Neuronal stem cell (in vitro differentiated cells): ENCODE results near the gene FAM120AOS.

Experiments
- DNase-seq: peaks from one replicate; pipeline ENCODE4 v3.0.0-alpha.2; 2013; ENCODE audit warnings: low spot score
- H2AFZ ChIP-seq: one replicate; pipeline ENCODE4 v1.6.1; 2013; ENCODE audit warnings: mild to moderate bottlenecking, low read length, inconsistent platforms
- H2AK5ac ChIP-seq: 2 replicates; pipeline ENCODE4 v1.6.1; 2013; ENCODE audit warnings: low read depth, mild to moderate bottlenecking, inconsistent platforms, low read length, moderate library complexity, mixed read lengths
- H2BK120ac ChIP-seq: 2 replicates; pipeline ENCODE4 v1.6.1; 2013; ENCODE audit warnings: low read depth, mild to moderate bottlenecking, inconsistent platforms, low read length, moderate library complexity, mixed read lengths
- H2BK12ac ChIP-seq: one replicate; pipeline ENCODE4 v1.6.1; 2013; ENCODE audit warnings: low read length, inconsistent platforms
- H2BK15ac ChIP-seq: 2 replicates; pipeline ENCODE4 v1.6.1; 2013; ENCODE audit warnings: mild to moderate bottlenecking, low read length, inconsistent platforms, mixed read lengths
- H2BK5ac ChIP-seq: one replicate; pipeline ENCODE4 v1.6.1; 2013; ENCODE audit warnings: inconsistent platforms, mild to moderate bottlenecking, low read length, moderate library complexity
- H3K14ac ChIP-seq: one replicate; pipeline ENCODE4 v1.6.1; 2013; ENCODE audit warnings: low read length, inconsistent platforms
- H3K18ac ChIP-seq: 2 replicates; pipeline ENCODE4 v1.6.1; 2013; ENCODE audit warnings: low read length, inconsistent platforms
- H3K23ac ChIP-seq: 2 replicates; pipeline ENCODE4 v1.6.1; 2013; ENCODE audit warnings: low read depth, mild to moderate bottlenecking, mixed read lengths, low read length, inconsistent platforms; ENCODE audit not compliant: poor library complexity
- H3K27ac ChIP-seq: replicated peaks from 3 replicates; pipeline ENCODE4 v1.5.1; 2013; ENCODE audit warnings: low read length, inconsistent platforms
- H3K27me3 ChIP-seq, 3 experiments: 2 replicates each; pipeline ENCODE4 v1.6.1; 2013; ENCODE audit warnings: low read length in 3 of 3, mild to moderate bottlenecking in 2 of 3, inconsistent platforms in 1 of 3, low read depth in 1 of 3, mixed read lengths in 1 of 3, moderate library complexity in 1 of 3; ENCODE audit not compliant: control insufficient read depth in 3 of 3, insufficient read depth in 3 of 3
- H3K36me3 ChIP-seq, 2 donors: replicated peaks in 1 of 2; 2 replicates each; pipeline ENCODE4 v1.6.1; 2013; ENCODE audit warnings: low read length in 2 of 2; ENCODE audit not compliant: control insufficient read depth in 2 of 2, insufficient read depth in 2 of 2
- H3K4ac ChIP-seq: 2 replicates; pipeline ENCODE4 v1.6.1; 2013; ENCODE audit warnings: inconsistent platforms, mild to moderate bottlenecking, low read length, moderate library complexity
- H3K4me1 ChIP-seq, 2 donors: 1 replicate in 1 of 2; 2 replicates in 1 of 2; pipeline ENCODE4 v1.6.1; 2013; ENCODE audit warnings: low read length in 2 of 2, low read depth in 1 of 2; ENCODE audit not compliant: control insufficient read depth in 2 of 2, insufficient read depth in 1 of 2
- H3K4me2 ChIP-seq: one replicate; pipeline ENCODE4 v1.6.1; 2013; ENCODE audit warnings: mild to moderate bottlenecking, low read length, inconsistent platforms; ENCODE audit not compliant: insufficient read depth, poor library complexity, severe bottlenecking
- H3K4me3 ChIP-seq, 2 donors: 2 replicates each; pipeline ENCODE4 v1.5.1; 2013; ENCODE audit warnings: low read length in 2 of 2, mild to moderate bottlenecking in 2 of 2, inconsistent platforms in 1 of 2, moderate library complexity in 1 of 2
- H3K79me1 ChIP-seq: one replicate; pipeline ENCODE4 v1.6.1; 2013; ENCODE audit warnings: low read depth, mild to moderate bottlenecking, inconsistent platforms, low read length, moderate library complexity
- H3K9ac ChIP-seq: one replicate; pipeline ENCODE4 v1.6.1; 2013; ENCODE audit warnings: mild to moderate bottlenecking, low read depth, low read length, inconsistent platforms; ENCODE audit not compliant: poor library complexity
- H3K9me3 ChIP-seq, 2 donors: replicated peaks in 1 of 2; 2 replicates each; pipeline versions ENCODE3 to v1.6.1; 2013; ENCODE audit warnings: low read length in 2 of 2, mild to moderate bottlenecking in 2 of 2, inconsistent platforms in 1 of 2, low read depth in 1 of 2, mixed read lengths in 1 of 2, moderate library complexity in 1 of 2; ENCODE audit not compliant: control insufficient read depth in 2 of 2, insufficient read depth in 1 of 2
- H4K8ac ChIP-seq: one replicate; pipeline ENCODE4 v1.6.1; 2013; ENCODE audit warnings: low read depth, mild to moderate bottlenecking, inconsistent platforms, low read length, moderate library complexity
- H4K91ac ChIP-seq: one replicate; pipeline ENCODE4 v1.6.1; 2013; ENCODE audit warnings: low read length, low read depth, mild to moderate bottlenecking, inconsistent platforms; ENCODE audit not compliant: poor library complexity
- WGBS, 2 donors: extraction: QIAGEN DNeasy Blood & Tissue Kit; methylation state at CpG; one replicate each; pipeline ENCODE4 v1.1.7; 2013; ENCODE audit warnings: missing lambda C conversion rate in 2 of 2, mixed read lengths in 1 of 2; ENCODE audit not compliant: insufficient read length in 2 of 2, insufficient replicate concordance in 1 of 2; ENCODE audit errors: extremely low coverage in 2 of 2; 5-methylcytosine and 5-hydroxymethylcytosine counted together

FAM120AOS gene

GRCh38 chr9:93434056-93434455 lies 19.3 kb downstream of the FAM120AOS start:
- no peak overlapping the region for H3K27ac ChIP-seq
- H2AK5ac ChIP-seq: no peak overlapping the region
- no peak overlapping the region for H3K4ac ChIP-seq
- H2BK120ac ChIP-seq: no peak overlapping the region
- no peak overlapping the region for H4K91ac ChIP-seq
- H3K9ac ChIP-seq: no peak overlapping the region
- H2BK12ac ChIP-seq: no peak overlapping the region
- no peak overlapping the region for H3K4me2 ChIP-seq
- no peak overlapping the region for H3K14ac ChIP-seq
- H4K8ac ChIP-seq: no peak overlapping the region
- no peak overlapping the region for H3K23ac ChIP-seq
- H3K18ac ChIP-seq: no peak overlapping the region
- H3K9me3 ChIP-seq: peaks cover 0 to 9% of the 10 kb centered on the region in 2 donors
- no peaks in the 10 kb centered on the region for H3K79me1 ChIP-seq
- no peak overlapping the region for H2BK5ac ChIP-seq
- H3K4me3 ChIP-seq: no peak overlapping the region
- H3K36me3 ChIP-seq: no peaks in the 10 kb centered on the region
- H2AFZ ChIP-seq: no peak overlapping the region
- H2BK15ac ChIP-seq: no peak overlapping the region
- no peak for DNase-seq
- H3K4me1 ChIP-seq: peaks cover 3 to 20% of the 10 kb centered on the region in 2 donors
- no peaks in the 10 kb centered on the region for H3K27me3 ChIP-seq
- no CpG with 5 or more reads among the region's 3 CpGs for WGBS, 2 donors

- Histone ChIP-seq H3K9me3 (peaks cover 0 to 9% of the 10 kb centered on the region in 2 donors), H4K8ac (no peak overlapping the region)
Observed at GRCh38 chr9:93432964-93433363, 20.4 kb downstream of the FAM120AOS start.

GRCh38 chr9:93431539-93432105 lies 21.8 kb downstream of the FAM120AOS start:
- Histone ChIP-seq H3K14ac (no peak overlapping the region), H3K79me1 (no peaks in the 10 kb centered on the region), H3K36me3 (no peaks in the 10 kb centered on the region), H4K8ac (no peak overlapping the region), H2BK120ac (no peak overlapping the region), H2AFZ (peak overlapping the region; percentile 66), H3K4me1 (peaks cover 0 to 4% of the 10 kb centered on the region in 2 donors), H2BK15ac (no peak overlapping the region), H3K18ac (no peak overlapping the region), H3K9ac (no peak overlapping the region), H3K23ac (no peak overlapping the region), H2BK5ac (no peak overlapping the region), H2AK5ac (no peak overlapping the region), H3K4me3 (no peak overlapping the region), H3K4me2 (no peak overlapping the region), H3K4ac (no peak overlapping the region), H4K91ac (no peak overlapping the region), H3K9me3 (peaks cover 0 to 9% of the 10 kb centered on the region in 2 donors), H3K27me3 (no peaks in the 10 kb centered on the region), H2BK12ac (no peak overlapping the region), H3K27ac (no peak overlapping the region)
- no peak for DNase-seq
- WGBS, 2 donors: no CpG with 5 or more reads among the region's 5 CpGs

More at GRCh38 chr9:93432964-93433363, 20.4 kb downstream of the FAM120AOS start:
- DNase-seq: no peak
- Histone ChIP-seq H2BK15ac (no peak overlapping the region), H2BK12ac (no peak overlapping the region), H4K91ac (no peak overlapping the region), H3K27me3 (no peaks in the 10 kb centered on the region), H2BK120ac (no peak overlapping the region), H3K27ac (no peak overlapping the region), H3K4me3 (no peak overlapping the region), H3K36me3 (no peaks in the 10 kb centered on the region), H3K79me1 (no peaks in the 10 kb centered on the region), H3K4me1 (peaks cover 3 to 13% of the 10 kb centered on the region in 2 donors), H3K18ac (no peak overlapping the region), H2AFZ (peak overlapping the region; percentile 19), H2AK5ac (no peak overlapping the region), H3K23ac (no peak overlapping the region), H3K4ac (no peak overlapping the region), H3K4me2 (no peak overlapping the region), H3K14ac (no peak overlapping the region), H2BK5ac (no peak overlapping the region), H3K9ac (no peak overlapping the region)
- no CpG with 5 or more reads among the region's 1 CpG for WGBS, 2 donors

- no peak overlapping the region for H3K27ac ChIP-seq
- DNase-seq: no peak
- no peak overlapping the region for H3K4me2 ChIP-seq
- H2AK5ac ChIP-seq: no peak overlapping the region
- H3K4ac ChIP-seq: no peak overlapping the region
- peak overlapping the region; percentile 27 for H3K18ac ChIP-seq
- H3K9me3 ChIP-seq: no peaks in the 10 kb centered on the region
- no peak overlapping the region for H3K14ac ChIP-seq
- H3K4me3 ChIP-seq: no peak overlapping the region
- H2BK5ac ChIP-seq: no peak overlapping the region
- H3K9ac ChIP-seq: no peak overlapping the region
- H3K4me1 ChIP-seq: peaks cover 0 to 4% of the 10 kb centered on the region in 2 donors
- H3K79me1 ChIP-seq: no peaks in the 10 kb centered on the region
- no peak overlapping the region for H2AFZ ChIP-seq
- no peak overlapping the region for H3K23ac ChIP-seq
- no peak overlapping the region for H2BK120ac ChIP-seq
- H4K8ac ChIP-seq: no peak overlapping the region
- no peak overlapping the region for H2BK12ac ChIP-seq
- H4K91ac ChIP-seq: no peak overlapping the region
- no peaks in the 10 kb centered on the region for H3K27me3 ChIP-seq
- no CpG with 5 or more reads among the region's 5 CpGs for WGBS, 2 donors
- no peaks in the 10 kb centered on the region for H3K36me3 ChIP-seq
- H2BK15ac ChIP-seq: no peak overlapping the region
Observed at GRCh38 chr9:93427655-93428379, 25.6 kb downstream of the FAM120AOS start.
